ENCODE data around the gene KLHL20. TPM values are rescaled to one million over a fixed set of nuclear protein-coding genes. Genes with fewer than 3 reads are reported as not detected.
"Not testable (repeated sequence)": the region's sequence is repeated elsewhere in the genome, so short reads cannot be mapped to it uniquely, and the experiment has no call there.

The KLHL20 gene
- total and polyA plus RNA-seq, 3 experiments from 2014 or later, result 19.7 to 25.7 (median 20.5) TPM

DNA sequence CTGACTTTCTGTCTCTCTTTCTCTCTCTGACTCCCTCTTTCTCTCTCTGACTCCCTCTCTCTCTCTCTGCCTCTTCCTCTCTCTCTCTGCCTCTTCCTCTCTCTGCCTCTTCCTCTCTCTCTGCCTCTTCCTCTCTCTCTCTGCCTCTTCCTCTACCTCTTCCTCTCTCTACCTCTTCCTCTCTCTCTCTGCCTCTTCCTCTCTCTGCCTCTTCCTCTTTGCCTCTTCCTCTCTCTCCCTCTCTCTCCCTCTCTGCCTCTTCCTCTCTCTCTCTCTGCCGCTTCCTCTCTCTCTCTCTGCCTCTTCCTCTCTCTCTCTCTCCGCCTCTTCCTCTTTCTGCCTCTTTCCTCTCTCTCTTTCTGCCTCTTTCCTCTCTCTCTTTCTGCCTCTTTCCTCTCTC, 26.5 kb upstream of the KLHL20 start:
- POLR2A ChIA-PET, result no interaction called here
- Mint-ChIP-seq H3K9me3 (no peaks in the 10 kb centered on the region), H3K4me3 (no peak overlapping the region), H3K36me3 (no peaks in the 10 kb centered on the region), H3K4me1 (peaks cover 6 to 17% (median 14%) of the 10 kb centered on the region in 3 donors), H3K27me3 (peaks cover 2 to 5% of the 10 kb centered on the region in 2 donors), H3K27ac (peak overlapping the region in 7 of 8 donors; percentile 47 to 92 (median 78))
- H3K4me3 ChIP-seq (ENCODE audit: low read length), result no peak overlapping the region
- CTCF ChIA-PET, result no interaction called here
- no peak overlapping the region for H3K27ac ChIP-seq (ENCODE audit: low read depth, low read length)
- no peaks in the 10 kb centered on the region for H3K9me3 ChIP-seq (ENCODE audit: low read length)
- no peaks in the 10 kb centered on the region for H3K4me1 ChIP-seq (ENCODE audit: insufficient read depth, low read length)
- no peaks in the 10 kb centered on the region for H3K36me3 ChIP-seq (ENCODE audit: insufficient read depth, low read length)
- no peaks in the 10 kb centered on the region for H3K27me3 ChIP-seq (ENCODE audit: insufficient read depth, low read length, poor library complexity, severe bottlenecking)
- no peak for DNase-seq

DNA sequence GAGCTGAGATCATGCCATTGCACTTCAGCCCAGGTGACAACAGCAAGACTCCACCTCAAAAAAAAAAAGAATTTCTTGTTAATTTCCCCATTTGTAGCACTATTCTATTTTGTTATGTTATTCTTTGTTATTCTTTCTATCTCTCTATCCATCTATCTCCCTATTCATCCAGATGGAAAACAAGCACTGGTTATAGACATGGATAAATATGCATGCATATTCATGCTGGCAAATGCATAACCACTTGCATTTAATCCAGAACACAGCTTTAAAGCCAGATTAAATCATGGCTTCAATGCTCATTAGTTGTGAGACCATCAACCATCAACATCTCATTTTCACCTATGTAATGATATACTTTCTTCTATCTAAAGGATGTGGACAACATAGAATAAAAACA, 21.5 kb upstream of the KLHL20 start:
- POLR2A ChIA-PET, result no interaction called here
- Histone ChIP-seq H3K27ac (ENCODE audit: low read depth, low read length) (no peak overlapping the region), H3K4me3 (ENCODE audit: low read length) (no peak overlapping the region), H3K9me3 (ENCODE audit: low read length) (no peaks in the 10 kb centered on the region), H3K36me3 (ENCODE audit: insufficient read depth, low read length) (no peaks in the 10 kb centered on the region), H3K27me3 (ENCODE audit: insufficient read depth, low read length, poor library complexity, severe bottlenecking) (peaks cover 8% of the 10 kb centered on the region), H3K4me1 (ENCODE audit: insufficient read depth, low read length) (no peaks in the 10 kb centered on the region)
- Mint-ChIP-seq H3K27me3 (peaks cover 29 to 33% of the 10 kb centered on the region in 2 donors), H3K4me3 (no peak overlapping the region), H3K9me3 (peaks cover 0 to 2% (median 0%) of the 10 kb centered on the region in 5 donors), H3K4me1 (peaks cover 5 to 13% (median 12%) of the 10 kb centered on the region in 3 donors), H3K36me3 (no peaks in the 10 kb centered on the region), H3K27ac (no peak overlapping the region)
- no peak for DNase-seq
- CTCF ChIA-PET, result no interaction called here

DNA sequence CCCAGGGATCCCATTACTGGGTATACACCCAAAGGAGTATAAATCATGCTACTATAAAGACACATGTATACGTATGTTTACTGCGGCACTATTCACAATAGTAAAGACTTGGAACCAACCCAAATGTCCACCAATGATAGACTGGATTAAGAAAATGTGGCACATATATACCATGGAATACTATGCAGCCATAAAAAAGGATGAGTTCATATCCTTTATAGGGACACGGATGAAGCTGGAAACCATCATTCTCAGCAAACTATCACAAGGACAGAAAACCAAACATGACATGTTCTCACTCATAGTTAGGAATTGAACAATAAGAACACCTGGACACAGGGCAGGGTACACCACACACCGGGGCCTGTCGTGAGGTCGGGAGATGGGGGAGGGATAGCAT, 13.5 kb upstream of the KLHL20 start:
- H3K27ac ChIP-seq (ENCODE audit: low read depth, low read length); H3K36me3 Mint-ChIP-seq; H3K9me3 Mint-ChIP-seq; H3K9me3 ChIP-seq (ENCODE audit: low read length); CTCF ChIA-PET; POLR2A ChIA-PET; H3K36me3 ChIP-seq (ENCODE audit: insufficient read depth, low read length); H3K27me3 ChIP-seq (ENCODE audit: insufficient read depth, low read length, poor library complexity, severe bottlenecking); H3K4me3 Mint-ChIP-seq; H3K4me1 Mint-ChIP-seq; DNase-seq; H3K4me1 ChIP-seq (ENCODE audit: insufficient read depth, low read length); H3K27ac Mint-ChIP-seq; H3K4me3 ChIP-seq (ENCODE audit: low read length): not testable (repeated sequence)
- peaks cover 24 to 32% of the 10 kb centered on the region in 2 donors for H3K27me3 Mint-ChIP-seq

DNA sequence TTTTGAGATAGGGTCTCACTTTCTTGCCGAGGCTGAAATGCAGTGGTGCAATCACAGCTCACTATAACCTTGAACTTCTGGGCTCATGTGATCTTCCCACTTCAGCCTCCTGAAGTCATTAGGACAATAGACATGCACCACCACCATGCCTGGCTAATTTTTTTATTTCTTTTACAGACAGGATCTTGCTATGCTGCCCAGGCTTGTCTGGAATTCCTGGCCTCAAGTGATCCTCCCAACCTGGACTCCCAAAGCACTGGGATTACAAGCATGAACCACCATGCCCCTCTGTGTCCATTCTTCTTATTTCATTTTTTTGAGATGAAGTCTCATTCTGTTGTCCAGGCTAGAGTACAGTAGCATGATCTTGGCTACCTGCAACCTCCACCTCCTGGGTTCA, 12.0 kb upstream of the KLHL20 start:
- ChIA-PET CTCF (no interaction called here), POLR2A (no interaction called here)
- DNase-seq, result no peak
- no peak overlapping the region for H3K27ac Mint-ChIP-seq
- no peak overlapping the region for H3K4me3 Mint-ChIP-seq
- H3K9me3 Mint-ChIP-seq, result peaks cover 0 to 3% (median 0%) of the 10 kb centered on the region in 5 donors
- H3K4me1 ChIP-seq (ENCODE audit: insufficient read depth, low read length), result no peaks in the 10 kb centered on the region
- no peaks in the 10 kb centered on the region for H3K36me3 Mint-ChIP-seq
- H3K4me1 Mint-ChIP-seq, result no peaks in the 10 kb centered on the region
- no peak overlapping the region for H3K27ac ChIP-seq (ENCODE audit: low read depth, low read length)
- no peaks in the 10 kb centered on the region for H3K27me3 ChIP-seq (ENCODE audit: insufficient read depth, low read length, poor library complexity, severe bottlenecking)
- H3K9me3 ChIP-seq (ENCODE audit: low read length), result no peaks in the 10 kb centered on the region
- peaks cover 17 to 25% of the 10 kb centered on the region in 2 donors for H3K27me3 Mint-ChIP-seq
- no peaks in the 10 kb centered on the region for H3K36me3 ChIP-seq (ENCODE audit: insufficient read depth, low read length)
- no peak overlapping the region for H3K4me3 ChIP-seq (ENCODE audit: low read length)

DNA sequence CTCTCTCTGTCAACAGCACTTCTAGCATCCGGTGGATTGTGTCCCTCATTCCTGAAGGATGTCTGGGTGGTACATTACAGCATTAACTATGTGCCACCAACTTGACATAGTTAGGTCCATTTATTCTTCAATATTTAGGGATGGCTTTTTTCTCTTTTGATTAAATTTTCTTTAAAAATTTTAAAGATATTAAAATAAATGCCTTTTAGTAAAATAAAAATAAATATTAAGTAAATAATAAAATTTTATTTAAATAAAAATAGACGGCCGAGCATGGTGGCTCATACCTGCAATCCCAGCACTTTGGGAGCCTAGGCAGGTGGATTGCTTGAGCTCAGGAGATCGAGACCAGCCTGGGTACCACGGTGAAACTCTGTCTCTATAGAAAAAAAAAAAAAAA, 9.7 kb upstream of the KLHL20 start:
- H3K9me3 ChIP-seq (ENCODE audit: low read length), result no peaks in the 10 kb centered on the region
- CTCF ChIA-PET, result no interaction called here
- no peak for DNase-seq
- H3K36me3 ChIP-seq (ENCODE audit: insufficient read depth, low read length), result no peaks in the 10 kb centered on the region
- Mint-ChIP-seq H3K4me1 (no peaks in the 10 kb centered on the region), H3K4me3 (no peak overlapping the region), H3K9me3 (peaks cover 0 to 3% (median 0%) of the 10 kb centered on the region in 5 donors), H3K36me3 (no peaks in the 10 kb centered on the region), H3K27me3 (peaks cover 14 to 28% of the 10 kb centered on the region in 2 donors), H3K27ac (no peak overlapping the region)
- POLR2A ChIA-PET, result no interaction called here
- H3K27me3 ChIP-seq (ENCODE audit: insufficient read depth, low read length, poor library complexity, severe bottlenecking), result no peaks in the 10 kb centered on the region
- no peak overlapping the region for H3K4me3 ChIP-seq (ENCODE audit: low read length)
- H3K27ac ChIP-seq (ENCODE audit: low read depth, low read length), result no peak overlapping the region
- no peaks in the 10 kb centered on the region for H3K4me1 ChIP-seq (ENCODE audit: insufficient read depth, low read length)

DNA sequence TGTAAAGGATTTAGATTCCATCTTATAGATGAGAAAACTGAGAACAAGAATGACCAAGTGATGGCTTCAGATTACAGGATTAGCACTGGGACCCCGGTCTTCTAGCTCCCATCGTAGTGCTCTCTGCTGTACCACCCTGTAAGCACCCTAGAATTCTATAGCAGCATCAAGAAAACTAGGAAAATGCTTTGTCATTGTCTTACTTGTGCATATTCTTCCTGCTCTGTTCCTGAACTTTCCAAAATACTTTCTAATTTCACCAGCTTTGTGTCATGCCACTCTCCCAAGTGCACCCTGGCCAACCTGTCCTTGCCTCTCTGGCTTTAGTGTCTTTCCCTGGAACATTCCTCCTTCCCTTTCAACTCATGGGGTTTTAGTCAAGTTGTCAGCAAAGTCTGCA, 6.0 kb upstream of the KLHL20 start:
- H3K9me3 Mint-ChIP-seq, result peaks cover 0 to 1% (median 0%) of the 10 kb centered on the region in 5 donors
- no peaks in the 10 kb centered on the region for H3K9me3 ChIP-seq (ENCODE audit: low read length)
- H3K36me3 ChIP-seq (ENCODE audit: insufficient read depth, low read length), result no peaks in the 10 kb centered on the region
- no peak for DNase-seq
- no peak overlapping the region for H3K4me3 Mint-ChIP-seq
- no peak overlapping the region for H3K27ac Mint-ChIP-seq
- POLR2A ChIA-PET, result no interaction called here
- no peaks in the 10 kb centered on the region for H3K4me1 Mint-ChIP-seq
- H3K4me1 ChIP-seq (ENCODE audit: insufficient read depth, low read length), result no peaks in the 10 kb centered on the region
- peaks cover 19 to 45% of the 10 kb centered on the region in 2 donors for H3K27me3 Mint-ChIP-seq
- H3K27me3 ChIP-seq (ENCODE audit: insufficient read depth, low read length, poor library complexity, severe bottlenecking), result peaks cover 6% of the 10 kb centered on the region
- H3K27ac ChIP-seq (ENCODE audit: low read depth, low read length), result no peak overlapping the region
- CTCF ChIA-PET, result no interaction called here
- no peak overlapping the region for H3K4me3 ChIP-seq (ENCODE audit: low read length)
- no peaks in the 10 kb centered on the region for H3K36me3 Mint-ChIP-seq

DNA sequence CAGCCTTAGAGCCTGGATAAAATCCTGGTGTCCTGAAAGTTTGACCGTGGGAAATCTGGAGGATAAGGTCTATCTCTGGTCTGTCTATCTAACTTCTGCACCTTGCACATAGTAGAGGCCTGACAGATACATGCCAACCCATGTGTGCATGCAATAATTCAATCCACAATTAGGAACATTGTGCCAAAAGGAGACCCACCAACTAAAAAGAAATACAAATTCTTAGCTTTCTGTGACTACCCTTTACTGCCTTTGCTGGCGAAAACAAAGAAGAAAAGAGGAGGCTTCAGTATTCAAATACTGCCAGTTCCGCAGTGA, 381 bp upstream of the KLHL20 start:
- H3K4me1 Mint-ChIP-seq, result peaks cover 30 to 40% (median 30%) of the 10 kb centered on the region in 3 donors
- Histone ChIP-seq H3K4me1 (ENCODE audit: insufficient read depth, low read length) (peaks cover 26% of the 10 kb centered on the region), H3K36me3 (ENCODE audit: insufficient read depth, low read length) (peaks cover 5% of the 10 kb centered on the region), H3K27me3 (ENCODE audit: insufficient read depth, low read length, poor library complexity, severe bottlenecking) (peaks cover 6% of the 10 kb centered on the region), H3K4me3 (ENCODE audit: low read length) (peak overlapping the region; percentile 77), H3K9me3 (ENCODE audit: low read length) (no peaks in the 10 kb centered on the region), H3K27ac (ENCODE audit: low read depth, low read length) (peak overlapping the region; percentile 87)
- POLR2A ChIA-PET, result interaction anchor here (1.0 to 1.6 kb wide), 4 partner anchors 110 to 285 kb away, joined by 3 to 12 read pairs (median 6); partner anchors contain the start of genes DARS2, GAS5, PRDX6 and ZBTB37
- peaks cover 0 to 22% (median 8%) of the 10 kb centered on the region in 3 donors for H3K36me3 Mint-ChIP-seq
- H3K27me3 Mint-ChIP-seq, result peaks cover 13 to 23% of the 10 kb centered on the region in 2 donors
- peak overlapping the region; percentile 71 to 99 (median 95) for H3K27ac Mint-ChIP-seq
- peak overlapping the region; percentile 88 to 99 (median 93) for H3K4me3 Mint-ChIP-seq
- DNase-seq, result no peak
- CTCF ChIA-PET, result interaction anchor here (0.7 to 2.3 kb wide), 5 partner anchors 110 to 284 kb away, joined by 3 to 14 read pairs (median 5); partner anchors contain the start of gene DARS2
- H3K9me3 Mint-ChIP-seq, result peaks cover 0 to 1% (median 0%) of the 10 kb centered on the region in 5 donors

DNA sequence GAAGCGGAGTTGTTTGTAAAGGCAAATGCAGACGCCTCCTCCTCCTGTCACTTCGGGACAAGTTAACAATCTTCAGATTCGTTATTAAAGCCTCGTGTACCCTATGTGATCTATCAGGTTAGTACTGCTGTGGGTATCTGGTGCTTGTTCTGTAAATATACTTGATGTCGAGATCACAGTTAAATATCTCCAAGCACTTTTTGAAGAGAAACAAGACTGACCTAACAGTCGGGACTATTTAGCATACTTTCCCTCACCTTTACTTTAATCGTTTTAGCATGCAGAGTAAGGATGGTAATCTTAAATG, 710 bp downstream of the KLHL20 start:
- Histone ChIP-seq H3K36me3 (ENCODE audit: insufficient read depth, low read length) (peaks cover 5% of the 10 kb centered on the region), H3K27ac (ENCODE audit: low read depth, low read length) (peak overlapping the region; percentile 87), H3K9me3 (ENCODE audit: low read length) (no peaks in the 10 kb centered on the region), H3K27me3 (ENCODE audit: insufficient read depth, low read length, poor library complexity, severe bottlenecking) (peaks cover 3% of the 10 kb centered on the region), H3K4me1 (ENCODE audit: insufficient read depth, low read length) (peaks cover 26% of the 10 kb centered on the region), H3K4me3 (ENCODE audit: low read length) (peak overlapping the region; percentile 77)
- Mint-ChIP-seq H3K4me1 (peaks cover 36 to 49% (median 39%) of the 10 kb centered on the region in 3 donors), H3K27ac (peak overlapping the region; percentile 71 to 99 (median 95)), H3K9me3 (peaks cover 0 to 1% (median 0%) of the 10 kb centered on the region in 5 donors), H3K4me3 (peak overlapping the region; percentile 88 to 99 (median 93)), H3K27me3 (peaks cover 7 to 13% of the 10 kb centered on the region in 2 donors), H3K36me3 (peaks cover 3 to 28% (median 8%) of the 10 kb centered on the region in 3 donors)
- no peak for DNase-seq
- ChIA-PET POLR2A (interaction anchor here (1.6 kb wide), 2 partner anchors 152 to 238 kb away, joined by 6 to 12 read pairs; partner anchors contain the start of genes GAS5, PRDX6 and ZBTB37), CTCF (interaction anchor here (1.1 to 2.3 kb wide), 3 partner anchors 109 to 285 kb away, joined by 5 to 14 read pairs (median 5); partner anchors contain the start of gene DARS2)
